Measurements from ENCODE around the gene BSND.

- TF ChIP-seq EP300 (IDR thresholded peaks at IDR 0.05) (no peak), CTCF (IDR thresholded peaks at IDR 0.05) (no peak), POLR2AphosphoS5 (IDR thresholded peaks at IDR 0.05) (no peak)
Measured at GRCh38 chr1:54988975-54989374, 9.8 kb upstream of the BSND start.

Data from upper lobe of left lung (tissue), 4 donors.